OCI-LY3 (cell line): ENCODE data around the gene SYCP3.

Experiments used
- CTCF ChIP-seq: fragments of 200-600, 300-600 bp; sonication (generic); IDR thresholded peaks from 2 replicates; pipeline ENCODE4 v1.5.1; 2014; ENCODE audit warnings: antibody characterized with exemption, low read length, low read depth
- EZH2phosphoT487 ChIP-seq: fragments of 200-600 bp; shearing (Covaris generic); IDR thresholded peaks from 2 replicates; pipeline ENCODE4 v1.6.1; 2018; ENCODE audit warnings: antibody characterized with exemption, mixed run types, low read depth

GRCh38 chr12:101775816-101776215 lies 36.6 kb upstream of the SYCP3 start:
- TF ChIP-seq CTCF (no peak), EZH2phosphoT487 (no peak)
